HFFc6 (cell line): Measurements from ENCODE around the gene IL1RL1. TPM values are rescaled to one million over a fixed set of nuclear protein-coding genes. Genes with fewer than 3 reads are reported as not detected.

Experiments
- DNase-seq: peaks from one replicate; pipeline ENCODE4 v3.0.0-alpha.2; 2018
- H3K27ac Mint-ChIP-seq: 2 replicates; pipeline ENCODE4 v1.8.0; 2020; ENCODE audit warnings: mild to moderate bottlenecking, mixed read lengths
- H3K27me3 Mint-ChIP-seq: 2 replicates; pipeline ENCODE4 v1.8.0; 2021; ENCODE audit warnings: mild to moderate bottlenecking, moderate library complexity, mixed read lengths; ENCODE audit not compliant: insufficient read depth
- H3K36me3 Mint-ChIP-seq: 2 replicates; pipeline ENCODE4 v1.8.0; 2021; ENCODE audit warnings: low read depth, mixed read lengths
- H3K4me1 Mint-ChIP-seq: 2 replicates; pipeline ENCODE4 v1.8.0; 2020; ENCODE audit warnings: low read depth, mixed read lengths
- H3K4me3 Mint-ChIP-seq: 2 replicates; pipeline ENCODE4 v1.8.0; 2020; ENCODE audit warnings: mild to moderate bottlenecking, moderate library complexity, mixed read lengths
- H3K9me3 Mint-ChIP-seq: 2 replicates; pipeline ENCODE4 v1.8.0; 2020; ENCODE audit warnings: mild to moderate bottlenecking, mixed read lengths
- CTCF ChIP-seq: fragments of 200-600 bp; sonication (generic); IDR thresholded peaks from 2 replicates; pipeline ENCODE4 v1.5.0; 2021; ENCODE audit warnings: antibody characterized with exemption, mild to moderate bottlenecking
- total RNA-seq, 6 experiments: library from RNA; stranded (reverse); fragmentation: NEBNext Ultra II Directional; extraction: Animal tissue kit (Norgen Biotek cat#: 25700); gene quantifications; 2 replicates in 1 of 6; 3 replicates in 5 of 6; pipeline ENCODE4 v1.2.3, GENCODE V29; 2021

IL1RL1 gene
- total RNA-seq, 6 experiments from 2014 or later: not detected

DNA sequence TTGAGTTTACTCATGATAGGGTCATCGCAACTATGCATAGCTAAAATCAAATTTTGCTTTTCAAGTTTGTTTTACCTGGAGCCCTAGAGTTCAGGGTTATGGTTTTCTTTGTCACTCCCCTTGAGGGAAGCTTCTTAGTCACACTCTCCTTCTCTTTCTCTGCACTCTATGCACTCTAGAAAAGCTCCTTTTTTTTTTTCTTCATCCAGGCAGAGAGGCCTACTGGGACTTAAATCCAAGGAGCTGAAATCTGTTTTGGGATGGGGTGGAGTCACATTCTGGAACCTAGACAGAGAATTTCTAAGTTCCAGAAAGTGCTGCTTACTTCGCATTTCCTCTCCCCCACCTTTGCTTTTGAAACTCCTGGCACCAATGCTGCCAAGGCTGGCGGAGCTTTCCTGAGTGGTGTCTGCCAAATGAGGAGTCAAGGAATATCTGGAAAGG, 25.2 kb downstream of the IL1RL1 start:
- Mint-ChIP-seq H3K9me3 (no peaks in the 10 kb centered on the region), H3K4me3 (no peak overlapping the region), H3K27ac (no peak overlapping the region), H3K27me3 (peaks cover 5% of the 10 kb centered on the region; the same call in 1 of the 2 replicates), H3K36me3 (no peaks in the 10 kb centered on the region), H3K4me1 (no peaks in the 10 kb centered on the region)
- no peak for TF ChIP-seq CTCF
- DNase-seq: no peak

- TF ChIP-seq CTCF: no peak
- no peaks in the 10 kb centered on the region for H3K36me3 Mint-ChIP-seq
- no peaks in the 10 kb centered on the region for H3K9me3 Mint-ChIP-seq
- DNase-seq: no peak
- no peaks in the 10 kb centered on the region for H3K4me1 Mint-ChIP-seq
- H3K27me3 Mint-ChIP-seq: peaks cover 5% of the 10 kb centered on the region; the same call in 1 of the 2 replicates
- no peak overlapping the region for H3K4me3 Mint-ChIP-seq
- H3K27ac Mint-ChIP-seq: no peak overlapping the region
Observed at GRCh38 chr2:102337012-102337411, 25.6 kb downstream of the IL1RL1 start.

GRCh38 chr2:102337481-102338386, 26.4 kb downstream of the IL1RL1 start:
- H3K4me3 Mint-ChIP-seq: no peak overlapping the region
- no peaks in the 10 kb centered on the region for H3K4me1 Mint-ChIP-seq
- DNase-seq: no peak
- no peak for TF ChIP-seq CTCF
- H3K9me3 Mint-ChIP-seq: no peaks in the 10 kb centered on the region
- no peaks in the 10 kb centered on the region for H3K36me3 Mint-ChIP-seq
- peaks cover 5% of the 10 kb centered on the region; the same call in 1 of the 2 replicates for H3K27me3 Mint-ChIP-seq
- no peak overlapping the region for H3K27ac Mint-ChIP-seq

- H3K27me3 Mint-ChIP-seq: no peaks in the 10 kb centered on the region
- no peaks in the 10 kb centered on the region for H3K4me1 Mint-ChIP-seq
- no peaks in the 10 kb centered on the region for H3K36me3 Mint-ChIP-seq
- no peak overlapping the region for H3K27ac Mint-ChIP-seq
- DNase-seq: no peak
- no peaks in the 10 kb centered on the region for H3K9me3 Mint-ChIP-seq
- TF ChIP-seq CTCF: no peak
- H3K4me3 Mint-ChIP-seq: no peak overlapping the region
Observed at GRCh38 chr2:102340778-102341177, 29.4 kb downstream of the IL1RL1 start.

DNA sequence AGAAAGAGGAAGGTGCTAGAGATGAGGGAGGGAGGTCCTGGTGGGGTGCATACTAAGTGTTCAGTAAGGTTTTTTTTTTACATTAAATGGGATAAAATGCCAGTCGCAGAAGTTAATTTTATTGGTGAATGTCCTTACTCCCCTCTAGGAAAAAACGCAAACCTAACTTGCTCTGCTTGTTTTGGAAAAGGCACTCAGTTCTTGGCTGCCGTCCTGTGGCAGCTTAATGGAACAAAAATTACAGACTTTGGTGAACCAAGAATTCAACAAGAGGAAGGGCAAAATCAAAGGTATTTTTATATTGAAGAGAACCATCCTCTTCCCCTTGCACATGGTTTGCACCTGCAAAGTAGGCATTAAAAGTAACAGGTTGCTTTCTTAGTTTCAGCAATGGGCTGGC, 31.5 kb downstream of the IL1RL1 start:
- TF ChIP-seq CTCF: peak; percentile 14; the same call in 1 of the 2 replicates
- Mint-ChIP-seq H3K27ac (no peak overlapping the region), H3K4me3 (no peak overlapping the region), H3K27me3 (no peaks in the 10 kb centered on the region; the same call in 1 of the 2 replicates), H3K4me1 (no peaks in the 10 kb centered on the region), H3K9me3 (no peaks in the 10 kb centered on the region), H3K36me3 (no peaks in the 10 kb centered on the region)
- no peak for DNase-seq
